Measurements from ENCODE around the gene C1QTNF1. TPM values are rescaled to one million over a fixed set of nuclear protein-coding genes. Genes with fewer than 3 reads are reported as not detected.

C1QTNF1 gene
- polyA plus RNA-seq, 1 donor = 3.1 TPM

GRCh38 chr17:79077587-79077986, 53.6 kb downstream of the C1QTNF1 start:
- H3K4me3 ChIP-seq (ENCODE audit: low read length) = no peak overlapping the region
- H3K36me3 ChIP-seq (ENCODE audit: control insufficient read depth, insufficient read depth, low read length) = peaks cover 39% of the 10 kb centered on the region
- DNase-seq = no peak
- WGBS (ENCODE audit: insufficient coverage, low lambda C conversion rate) = 86% methylated on average over 1 of the region's 12 CpGs
- peaks cover 23% of the 10 kb centered on the region for H3K4me1 ChIP-seq (ENCODE audit: control insufficient read depth, insufficient read depth, low read length)
- H3K9me3 ChIP-seq (ENCODE audit: control insufficient read depth, low read depth, low read length) = no peaks in the 10 kb centered on the region
- H3K27ac ChIP-seq (ENCODE audit: low read length) = no peak overlapping the region
- no peaks in the 10 kb centered on the region for H3K27me3 ChIP-seq (ENCODE audit: control insufficient read depth, insufficient read depth, low read length)

- no peaks in the 10 kb centered on the region for H3K27me3 ChIP-seq (ENCODE audit: control insufficient read depth, insufficient read depth, low read length)
- no peak for DNase-seq
- H3K27ac ChIP-seq (ENCODE audit: low read length) = no peak overlapping the region
- no peaks in the 10 kb centered on the region for H3K9me3 ChIP-seq (ENCODE audit: control insufficient read depth, low read depth, low read length)
- H3K36me3 ChIP-seq (ENCODE audit: control insufficient read depth, insufficient read depth, low read length) = peaks cover 49% of the 10 kb centered on the region
- 100% methylated on average over 3 of the region's 21 CpGs for WGBS (ENCODE audit: insufficient coverage, low lambda C conversion rate)
- no peak overlapping the region for H3K4me3 ChIP-seq (ENCODE audit: low read length)
- peaks cover 12% of the 10 kb centered on the region for H3K4me1 ChIP-seq (ENCODE audit: control insufficient read depth, insufficient read depth, low read length)
Observed at GRCh38 chr17:79078476-79079190, 54.7 kb downstream of the C1QTNF1 start.

- no peak overlapping the region for H3K4me3 ChIP-seq (ENCODE audit: low read length)
- WGBS (ENCODE audit: insufficient coverage, low lambda C conversion rate) = no CpG with 5 or more reads among the region's 22 CpGs
- H3K27me3 ChIP-seq (ENCODE audit: control insufficient read depth, insufficient read depth, low read length) = no peaks in the 10 kb centered on the region
- no peaks in the 10 kb centered on the region for H3K9me3 ChIP-seq (ENCODE audit: control insufficient read depth, low read depth, low read length)
- peaks cover 6% of the 10 kb centered on the region for H3K4me1 ChIP-seq (ENCODE audit: control insufficient read depth, insufficient read depth, low read length)
- H3K27ac ChIP-seq (ENCODE audit: low read length) = no peak overlapping the region
- DNase-seq = no peak
- H3K36me3 ChIP-seq (ENCODE audit: control insufficient read depth, insufficient read depth, low read length) = peaks cover 58% of the 10 kb centered on the region
Observed at GRCh38 chr17:79079421-79080200, 55.6 kb downstream of the C1QTNF1 start.

- Histone ChIP-seq H3K9me3 (ENCODE audit: control insufficient read depth, low read depth, low read length) (no peaks in the 10 kb centered on the region), H3K27me3 (ENCODE audit: control insufficient read depth, insufficient read depth, low read length) (no peaks in the 10 kb centered on the region), H3K36me3 (ENCODE audit: control insufficient read depth, insufficient read depth, low read length) (peaks cover 65% of the 10 kb centered on the region), H3K4me1 (ENCODE audit: control insufficient read depth, insufficient read depth, low read length) (peaks cover 5% of the 10 kb centered on the region), H3K4me3 (ENCODE audit: low read length) (no peak overlapping the region), H3K27ac (ENCODE audit: low read length) (no peak overlapping the region)
- no peak for DNase-seq
- no CpG with 5 or more reads among the region's 18 CpGs for WGBS (ENCODE audit: insufficient coverage, low lambda C conversion rate)
Observed at GRCh38 chr17:79080349-79080748, 56.4 kb downstream of the C1QTNF1 start.

- Histone ChIP-seq H3K27me3 (ENCODE audit: control insufficient read depth, insufficient read depth, low read length) (no peaks in the 10 kb centered on the region), H3K4me1 (ENCODE audit: control insufficient read depth, insufficient read depth, low read length) (peaks cover under 1% of the 10 kb centered on the region), H3K36me3 (ENCODE audit: control insufficient read depth, insufficient read depth, low read length) (peaks cover 69% of the 10 kb centered on the region), H3K27ac (ENCODE audit: low read length) (no peak overlapping the region), H3K4me3 (ENCODE audit: low read length) (no peak overlapping the region), H3K9me3 (ENCODE audit: control insufficient read depth, low read depth, low read length) (no peaks in the 10 kb centered on the region)
- no peak for DNase-seq
- no CpG with 5 or more reads among the region's 17 CpGs for WGBS (ENCODE audit: insufficient coverage, low lambda C conversion rate)
Observed at GRCh38 chr17:79080761-79081290, 56.9 kb downstream of the C1QTNF1 start.

GRCh38 chr17:79081571-79082276, 57.8 kb downstream of the C1QTNF1 start:
- peaks cover 74% of the 10 kb centered on the region for H3K36me3 ChIP-seq (ENCODE audit: control insufficient read depth, insufficient read depth, low read length)

GRCh38 chr17:79082311-79083190, 58.6 kb downstream of the C1QTNF1 start:
- peaks cover 79% of the 10 kb centered on the region for H3K36me3 ChIP-seq (ENCODE audit: control insufficient read depth, insufficient read depth, low read length)
- no peak overlapping the region for H3K4me3 ChIP-seq (ENCODE audit: low read length)
- H3K27me3 ChIP-seq (ENCODE audit: control insufficient read depth, insufficient read depth, low read length) = no peaks in the 10 kb centered on the region
- no peaks in the 10 kb centered on the region for H3K9me3 ChIP-seq (ENCODE audit: control insufficient read depth, low read depth, low read length)
- no peak for DNase-seq
- no peaks in the 10 kb centered on the region for H3K4me1 ChIP-seq (ENCODE audit: control insufficient read depth, insufficient read depth, low read length)
- WGBS (ENCODE audit: insufficient coverage, low lambda C conversion rate) = no CpG with 5 or more reads among the region's 41 CpGs
- H3K27ac ChIP-seq (ENCODE audit: low read length) = no peak overlapping the region

More at GRCh38 chr17:79081571-79082276, 57.8 kb downstream of the C1QTNF1 start:
- Histone ChIP-seq H3K4me3 (ENCODE audit: low read length) (no peak overlapping the region), H3K9me3 (ENCODE audit: control insufficient read depth, low read depth, low read length) (no peaks in the 10 kb centered on the region), H3K4me1 (ENCODE audit: control insufficient read depth, insufficient read depth, low read length) (no peaks in the 10 kb centered on the region), H3K27me3 (ENCODE audit: control insufficient read depth, insufficient read depth, low read length) (no peaks in the 10 kb centered on the region), H3K27ac (ENCODE audit: low read length) (no peak overlapping the region)
- no CpG with 5 or more reads among the region's 20 CpGs for WGBS (ENCODE audit: insufficient coverage, low lambda C conversion rate)
- DNase-seq = no peak

GRCh38 chr17:79083191-79083971, 59.4 kb downstream of the C1QTNF1 start:
- peaks cover 75% of the 10 kb centered on the region for H3K36me3 ChIP-seq (ENCODE audit: control insufficient read depth, insufficient read depth, low read length)
- WGBS (ENCODE audit: insufficient coverage, low lambda C conversion rate) = no CpG with 5 or more reads among the region's 28 CpGs

More at GRCh38 chr17:79083191-79083971, 59.4 kb downstream of the C1QTNF1 start:
- Histone ChIP-seq H3K27ac (ENCODE audit: low read length) (no peak overlapping the region), H3K27me3 (ENCODE audit: control insufficient read depth, insufficient read depth, low read length) (no peaks in the 10 kb centered on the region), H3K9me3 (ENCODE audit: control insufficient read depth, low read depth, low read length) (no peaks in the 10 kb centered on the region), H3K4me3 (ENCODE audit: low read length) (no peak overlapping the region), H3K4me1 (ENCODE audit: control insufficient read depth, insufficient read depth, low read length) (no peaks in the 10 kb centered on the region)
- no peak for DNase-seq
